Right lobe of liver (tissue), 6 donors: ENCODE results near the gene G3BP1. TPM values are rescaled to one million over a fixed set of nuclear protein-coding genes. Genes with fewer than 3 reads are reported as not detected.

Experiments
- ATAC-seq, 4 donors: fragments of 200-7000 bp; cut with Tn5 transposase; one replicate each; pipeline ENCODE4 v1.9.1; 2020; ENCODE audit warnings: mild to moderate bottlenecking in 4 of 4, moderate library complexity in 4 of 4
- DNase-seq, 3 donors: peaks; one replicate each; pipeline ENCODE4 v3.0.0-alpha.2; 2020
- H3K27ac ChIP-seq, 3 donors: fragments of 200-600 bp; one replicate each; pipeline ENCODE4 v1.8.0; 2022
- H3K27me3 ChIP-seq, 2 donors: fragments of 200-600 bp; one replicate each; pipeline ENCODE4 v1.8.0; 2022
- H3K36me3 ChIP-seq, 4 donors: fragments of 200-600 bp; sonication (generic) in 1 of 4; one replicate each; pipeline versions ENCODE4 v1.5.1 to v1.8.0; 2017 to 2022; ENCODE audit warnings: control low read depth in 1 of 4
- H3K4me1 ChIP-seq, 4 donors: fragments of 200-600 bp; sonication (generic) in 1 of 4; one replicate each; pipeline versions ENCODE4 v1.5.1 to v1.8.0; 2017 to 2022; ENCODE audit warnings: control low read depth in 1 of 4
- H3K4me3 ChIP-seq, 3 donors: fragments of 200-600 bp; one replicate each; pipeline ENCODE4 v1.8.0; 2022
- H3K9me3 ChIP-seq, 4 donors: fragments of 200-600 bp; sonication (generic) in 1 of 4; one replicate each; pipeline versions ENCODE4 v1.5.1 to v1.8.0; 2017 to 2022; ENCODE audit warnings: control low read depth in 1 of 4
- POLR2A ChIP-seq: fragments of 450-650 bp; IDR thresholded peaks from one replicate; pipeline ENCODE4 v1.6.1; 2017; ENCODE audit warnings: antibody characterized with exemption, mild to moderate bottlenecking
- WGBS: methylation state at CpG from one replicate; pipeline ENCODE4 v1.1.6; 2018; ENCODE audit warnings: low coverage, low lambda C conversion rate; ENCODE audit not compliant: insufficient coverage; ENCODE audit errors: missing lambda C conversion rate; 5-methylcytosine and 5-hydroxymethylcytosine counted together
- intact Hi-C, 2 donors: fragments of 100-400 bp; cut with DNase I; formaldehyde crosslinking; loops; one replicate each; pipeline versions ENCODE4 v1.11.2 to v1.14.1; 2022
- total RNA-seq, 6 experiments: library from RNA; depleted of rRNA in 2 of 6; stranded (reverse); fragments of >200 nt in 2 of 6; fragmentation: NEBNext Ultra II Directional in 3 of 6; extraction: Animal tissue kit (Norgen Biotek cat#: 25700) in 3 of 6; gene quantifications; one replicate each; pipeline versions ENCODE4 v1.1.0 to v1.2.4, GENCODE V29; 2016 to 2023
- TF ChIP-seq, protein P1 (sequence below), 4 donors: fragments of 200-600 bp in 3 of 4; fragments of 450-650 bp in 1 of 4; IDR thresholded peaks; one replicate each; pipeline versions ENCODE4 v1.5.1 to v1.8.0; 2016 to 2022; ENCODE audit warnings: antibody characterized with exemption in 4 of 4, mild to moderate bottlenecking in 2 of 4
- donor health status: DM: no; HTN: yes; CAD: no.
- donor health status: DM: no; HTN: no; CAD: no.
- donor health status: DM: no; HTN: no; CAD: no.
- donor health status: DM: no; HTN: yes; CAD: no.
- donor health status: DM: no; HTN: yes; CAD: no.

The G3BP1 gene
- total RNA-seq, 6 experiments from 2014 or later = 63.9 to 107 (median 94.5) TPM

DNA sequence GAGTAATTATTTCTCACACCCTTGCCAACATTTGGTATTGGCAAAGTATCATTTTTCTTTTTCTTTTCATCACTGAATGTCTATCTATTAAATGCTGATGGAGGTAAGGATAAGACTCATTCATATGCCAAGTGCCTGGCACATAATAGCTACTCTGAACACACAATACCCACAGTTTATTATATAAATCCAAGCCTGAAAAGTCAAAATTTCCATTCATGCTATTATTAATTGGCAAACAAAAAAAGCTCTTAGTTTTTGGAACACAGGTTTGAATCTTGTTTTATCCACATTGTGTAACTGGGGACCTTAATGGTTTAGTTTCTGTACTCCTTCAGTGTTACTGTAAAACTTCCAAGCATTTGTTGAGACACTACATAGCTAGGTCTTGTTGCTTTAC, 7.0 kb upstream of the G3BP1 start:
- TF ChIP-seq, protein P1, sequence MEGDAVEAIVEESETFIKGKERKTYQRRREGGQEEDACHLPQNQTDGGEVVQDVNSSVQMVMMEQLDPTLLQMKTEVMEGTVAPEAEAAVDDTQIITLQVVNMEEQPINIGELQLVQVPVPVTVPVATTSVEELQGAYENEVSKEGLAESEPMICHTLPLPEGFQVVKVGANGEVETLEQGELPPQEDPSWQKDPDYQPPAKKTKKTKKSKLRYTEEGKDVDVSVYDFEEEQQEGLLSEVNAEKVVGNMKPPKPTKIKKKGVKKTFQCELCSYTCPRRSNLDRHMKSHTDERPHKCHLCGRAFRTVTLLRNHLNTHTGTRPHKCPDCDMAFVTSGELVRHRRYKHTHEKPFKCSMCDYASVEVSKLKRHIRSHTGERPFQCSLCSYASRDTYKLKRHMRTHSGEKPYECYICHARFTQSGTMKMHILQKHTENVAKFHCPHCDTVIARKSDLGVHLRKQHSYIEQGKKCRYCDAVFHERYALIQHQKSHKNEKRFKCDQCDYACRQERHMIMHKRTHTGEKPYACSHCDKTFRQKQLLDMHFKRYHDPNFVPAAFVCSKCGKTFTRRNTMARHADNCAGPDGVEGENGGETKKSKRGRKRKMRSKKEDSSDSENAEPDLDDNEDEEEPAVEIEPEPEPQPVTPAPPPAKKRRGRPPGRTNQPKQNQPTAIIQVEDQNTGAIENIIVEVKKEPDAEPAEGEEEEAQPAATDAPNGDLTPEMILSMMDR (IDR thresholded peaks at IDR 0.05) = no peak
- no peak for TF ChIP-seq POLR2A
- Histone ChIP-seq H3K27me3 (no peaks in the 10 kb centered on the region), H3K9me3 (no peaks in the 10 kb centered on the region), H3K27ac (no peak overlapping the region), H3K4me3 (no peak overlapping the region), H3K36me3 (no peaks in the 10 kb centered on the region), H3K4me1 (no peaks in the 10 kb centered on the region)
- ATAC-seq (no peak), DNase-seq (no peak)
- intact Hi-C loops = no loop called here

- Histone ChIP-seq H3K4me3 (no peak overlapping the region), H3K27me3 (no peaks in the 10 kb centered on the region), H3K4me1 (peaks cover 0 to 5% (median 0%) of the 10 kb centered on the region in 4 donors), H3K27ac (no peak overlapping the region), H3K36me3 (no peaks in the 10 kb centered on the region), H3K9me3 (no peaks in the 10 kb centered on the region)
- no peak for TF ChIP-seq POLR2A
- TF ChIP-seq, protein P1 (IDR thresholded peaks at IDR 0.05) = no peak
- ATAC-seq = no peak
- no peak for DNase-seq
- intact Hi-C loops = no loop called here
Observed at GRCh38 chr5:151766975-151767374, 4.8 kb upstream of the G3BP1 start.

- intact Hi-C loops = no loop called here
- H3K27me3 ChIP-seq = no peaks in the 10 kb centered on the region
- no peaks in the 10 kb centered on the region for H3K9me3 ChIP-seq
- WGBS = 0% methylated on average over 21 of the region's 75 CpGs
- peaks cover 0 to 30% (median 5%) of the 10 kb centered on the region in 4 donors for H3K4me1 ChIP-seq
- H3K4me3 ChIP-seq = peak overlapping the region; percentile 45 to 65 (median 54)
- peak overlapping the region; percentile 88 to 98 (median 96) for H3K27ac ChIP-seq
- ATAC-seq (peak; percentile 25 to 39 (median 28)), DNase-seq (peak; percentile 73 to 84 (median 78))
- H3K36me3 ChIP-seq = no peaks in the 10 kb centered on the region
- TF ChIP-seq, protein P1 (IDR thresholded peaks at IDR 0.05) = no peak
- TF ChIP-seq POLR2A = no peak
Observed at GRCh38 chr5:151770383-151771258, 1.1 kb upstream of the G3BP1 start.

GRCh38 chr5:151772029-151772845, 483 bp downstream of the G3BP1 start:
- DNase-seq (peak; percentile 57 to 70 (median 68)), ATAC-seq (peak in 2 of 4 donors; percentile 2 to 12)
- WGBS = under 1% methylated on average over 19 of the region's 87 CpGs
- Histone ChIP-seq H3K36me3 (no peaks in the 10 kb centered on the region), H3K27ac (peak overlapping the region; percentile 71 to 88 (median 87)), H3K4me3 (peak overlapping the region; percentile 73 to 78 (median 73)), H3K27me3 (no peaks in the 10 kb centered on the region), H3K9me3 (no peaks in the 10 kb centered on the region), H3K4me1 (peaks cover 0 to 40% (median 8%) of the 10 kb centered on the region in 4 donors)
- TF ChIP-seq, protein P1 (IDR thresholded peaks at IDR 0.05) = no peak
- TF ChIP-seq POLR2A = no peak
- intact Hi-C loops = no loop called here
